HUES48 (cell line): ENCODE results near the gene HSF5.

Source experiments
- H3K27ac ChIP-seq: one replicate; pipeline ENCODE4 v1.7.0; 2013; ENCODE audit warnings: low read depth, low read length, inconsistent platforms
- H3K27me3 ChIP-seq: 2 replicates; pipeline ENCODE4 v1.6.1; 2013; ENCODE audit warnings: mild to moderate bottlenecking, low read length; ENCODE audit not compliant: control insufficient read depth, insufficient read depth
- H3K36me3 ChIP-seq: 2 replicates; pipeline ENCODE4 v1.6.1; 2013; ENCODE audit warnings: low read length; ENCODE audit not compliant: control insufficient read depth, insufficient read depth
- H3K4me1 ChIP-seq: 2 replicates; pipeline ENCODE4 v1.6.1; 2013; ENCODE audit warnings: mild to moderate bottlenecking, low read length; ENCODE audit not compliant: control insufficient read depth, insufficient read depth
- H3K4me3 ChIP-seq: 2 replicates; pipeline ENCODE4 v1.5.1; 2013; ENCODE audit warnings: mild to moderate bottlenecking, low read depth, low read length
- H3K9ac ChIP-seq: 2 replicates; pipeline ENCODE4 v1.6.1; 2013; ENCODE audit warnings: mild to moderate bottlenecking, low read depth, low read length, moderate library complexity
- H3K9me3 ChIP-seq: 2 replicates; pipeline ENCODE4 v1.6.1; 2013; ENCODE audit warnings: low read length; ENCODE audit not compliant: control insufficient read depth, insufficient read depth

The HSF5 gene

GRCh38 chr17:58487589-58488427 lies at the start of gene HSF5:
Gene HSF5 (minus strand): TSS chr17:58488408. CDS start chr17:58488274, 134 bp downstream.
- H3K27me3 ChIP-seq: no peaks in the 10 kb centered on the region
- H3K4me3 ChIP-seq: no peak within 1 kb of the TSS
- peaks cover 41% of the 10 kb centered on the region for H3K36me3 ChIP-seq
- H3K9ac ChIP-seq: no peak within 1 kb of the TSS
- H3K27ac ChIP-seq: no peak within 1 kb of the TSS
- H3K4me1 ChIP-seq: no peaks in the 10 kb centered on the region
- no peaks in the 10 kb centered on the region for H3K9me3 ChIP-seq

GRCh38 chr17:58537266-58537665 lies 49.1 kb upstream of the HSF5 start:
- no peaks in the 10 kb centered on the region for H3K9me3 ChIP-seq
- no peak overlapping the region for H3K27ac ChIP-seq
- no peak overlapping the region for H3K4me3 ChIP-seq
- peaks cover 2% of the 10 kb centered on the region; the same call in 1 of the 2 replicates for H3K4me1 ChIP-seq
- peaks cover 10% of the 10 kb centered on the region; the same call in 1 of the 2 replicates for H3K27me3 ChIP-seq
- no peaks in the 10 kb centered on the region for H3K36me3 ChIP-seq
- H3K9ac ChIP-seq: no peak overlapping the region

- H3K4me1 ChIP-seq: no peaks in the 10 kb centered on the region
- no peak overlapping the region for H3K9ac ChIP-seq
- no peak overlapping the region for H3K27ac ChIP-seq
- no peaks in the 10 kb centered on the region for H3K9me3 ChIP-seq
- no peak overlapping the region for H3K4me3 ChIP-seq
- H3K36me3 ChIP-seq: no peaks in the 10 kb centered on the region
- H3K27me3 ChIP-seq: peaks cover 10% of the 10 kb centered on the region; the same call in 1 of the 2 replicates
These were observed 48.3 kb upstream of the HSF5 start for GRCh38 chr17:58536542-58536941.

GRCh38 chr17:58535431-58535830 lies 47.2 kb upstream of the HSF5 start:
- Histone ChIP-seq H3K27me3 (peaks cover 10% of the 10 kb centered on the region; the same call in 1 of the 2 replicates), H3K4me1 (no peaks in the 10 kb centered on the region), H3K36me3 (no peaks in the 10 kb centered on the region), H3K27ac (no peak overlapping the region), H3K9ac (no peak overlapping the region), H3K4me3 (no peak overlapping the region), H3K9me3 (no peaks in the 10 kb centered on the region)

- Histone ChIP-seq H3K4me1 (no peaks in the 10 kb centered on the region), H3K4me3 (no peak overlapping the region), H3K36me3 (no peaks in the 10 kb centered on the region), H3K27ac (no peak overlapping the region), H3K27me3 (peaks cover 10% of the 10 kb centered on the region; the same call in 1 of the 2 replicates), H3K9ac (no peak overlapping the region), H3K9me3 (no peaks in the 10 kb centered on the region)
These were observed 46.8 kb upstream of the HSF5 start for GRCh38 chr17:58534901-58535421.

- Histone ChIP-seq H3K9ac (no peak overlapping the region), H3K4me1 (no peaks in the 10 kb centered on the region), H3K36me3 (no peaks in the 10 kb centered on the region), H3K4me3 (no peak overlapping the region), H3K27me3 (peaks cover 10% of the 10 kb centered on the region; the same call in 1 of the 2 replicates), H3K27ac (no peak overlapping the region), H3K9me3 (no peaks in the 10 kb centered on the region)
These were observed 46.1 kb upstream of the HSF5 start for GRCh38 chr17:58534331-58534730.

GRCh38 chr17:58533616-58534188 lies 45.5 kb upstream of the HSF5 start:
- H3K9ac ChIP-seq: no peak overlapping the region
- H3K36me3 ChIP-seq: no peaks in the 10 kb centered on the region
- H3K9me3 ChIP-seq: no peaks in the 10 kb centered on the region
- H3K27ac ChIP-seq: no peak overlapping the region
- H3K27me3 ChIP-seq: peaks cover 10% of the 10 kb centered on the region; the same call in 1 of the 2 replicates
- H3K4me1 ChIP-seq: no peaks in the 10 kb centered on the region; the same call in 1 of the 2 replicates
- H3K4me3 ChIP-seq: no peak overlapping the region

- no peaks in the 10 kb centered on the region for H3K36me3 ChIP-seq
- no peaks in the 10 kb centered on the region for H3K9me3 ChIP-seq
- H3K4me3 ChIP-seq: peak overlapping the region; percentile 75
- H3K27me3 ChIP-seq: peaks cover 10% of the 10 kb centered on the region; the same call in 1 of the 2 replicates
- no peak overlapping the region for H3K9ac ChIP-seq
- H3K4me1 ChIP-seq: no peaks in the 10 kb centered on the region; the same call in 1 of the 2 replicates
- H3K27ac ChIP-seq: no peak overlapping the region
These were observed 44.3 kb upstream of the HSF5 start for GRCh38 chr17:58532555-58532951.

- Histone ChIP-seq H3K27me3 (peaks cover 10% of the 10 kb centered on the region; the same call in 1 of the 2 replicates), H3K9me3 (no peaks in the 10 kb centered on the region), H3K36me3 (no peaks in the 10 kb centered on the region), H3K4me1 (no peaks in the 10 kb centered on the region; the same call in 1 of the 2 replicates), H3K4me3 (peak overlapping the region; percentile 75), H3K9ac (no peak overlapping the region), H3K27ac (no peak overlapping the region)
These were observed 43.7 kb upstream of the HSF5 start for GRCh38 chr17:58531661-58532554.

GRCh38 chr17:58531122-58531521 lies 42.9 kb upstream of the HSF5 start:
- Histone ChIP-seq H3K4me3 (peak overlapping the region; percentile 75), H3K27me3 (peaks cover 10% of the 10 kb centered on the region; the same call in 1 of the 2 replicates), H3K9ac (no peak overlapping the region), H3K27ac (no peak overlapping the region), H3K9me3 (no peaks in the 10 kb centered on the region), H3K4me1 (no peaks in the 10 kb centered on the region; the same call in 1 of the 2 replicates), H3K36me3 (no peaks in the 10 kb centered on the region)
